Upper lobe of left lung (tissue), 6 donors: ENCODE data around the gene FOXO3. TPM values are rescaled to one million over a fixed set of nuclear protein-coding genes. Genes with fewer than 3 reads are reported as not detected.

Experiments
- ATAC-seq, 2 donors: fragments of 200-7000 bp; cut with Tn5 transposase; one replicate each; pipeline ENCODE4 v1.9.1; 2022; ENCODE audit warnings: mild to moderate bottlenecking in 2 of 2, moderate library complexity in 2 of 2; ENCODE audit not compliant: low FRiP score in 2 of 2
- DNase-seq, 2 donors: peaks; one replicate each; pipeline ENCODE4 v3.0.0-alpha.2; 2019 to 2020
- H3K27ac ChIP-seq, 4 donors: fragments of 200-600 bp; sonication (generic); one replicate each; pipeline ENCODE4 v1.5.1; 2016 to 2019
- H3K27me3 ChIP-seq, 4 donors: fragments of 200-600 bp; sonication (generic); one replicate each; pipeline ENCODE4 v1.5.1; 2017 to 2019
- H3K36me3 ChIP-seq, 4 donors: fragments of 200-600 bp; sonication (generic); one replicate each; pipeline ENCODE4 v1.5.1; 2016 to 2019
- H3K4me1 ChIP-seq, 4 donors: fragments of 200-600 bp; sonication (generic); one replicate each; pipeline ENCODE4 v1.5.1; 2018 to 2019
- H3K4me3 ChIP-seq, 4 donors: fragments of 200-600 bp; sonication (generic); one replicate each; pipeline ENCODE4 v1.5.1; 2017 to 2019; ENCODE audit warnings: mild to moderate bottlenecking in 2 of 4, moderate library complexity in 1 of 4
- H3K9me3 ChIP-seq, 4 donors: fragments of 200-600 bp; sonication (generic); one replicate each; pipeline ENCODE4 v1.5.1; 2018 to 2019
- EP300 ChIP-seq, 4 donors: sonication (generic); formaldehyde crosslinking; IDR thresholded peaks; one replicate each; pipeline ENCODE4 v1.5.1; 2017; ENCODE audit warnings: antibody characterized with exemption in 4 of 4, control low read depth in 2 of 4
- POLR2A ChIP-seq, 4 donors: fragments of 450-650 bp; IDR thresholded peaks; one replicate each; pipeline ENCODE4 v1.5.1; 2016 to 2017; ENCODE audit warnings: antibody characterized with exemption in 4 of 4, mild to moderate bottlenecking in 2 of 4
- POLR2AphosphoS5 ChIP-seq, 2 donors: sonication (generic); formaldehyde crosslinking; IDR thresholded peaks; one replicate each; pipeline ENCODE4 v1.5.1; 2017; ENCODE audit warnings: antibody characterized with exemption in 2 of 2
- WGBS, 2 donors: methylation state at CpG; one replicate each; pipeline ENCODE4 v1.1.5; 2017 to 2018; 5-methylcytosine and 5-hydroxymethylcytosine counted together
- total RNA-seq, 6 donors: library from RNA; depleted of rRNA in 4 of 6; stranded (reverse); fragments of >200 nt in 4 of 6; gene quantifications; one replicate each; pipeline versions ENCODE4 v1.1.0 to v1.2.1, GENCODE V29; 2016 to 2021
- TF ChIP-seq, protein P1 (sequence below), 6 experiments: fragments of 450-650 bp in 4 of 6; fragments of 200-600 bp in 2 of 6; sonication (generic) in 2 of 6; IDR thresholded peaks; one replicate each; pipeline ENCODE4 v1.5.1; 2016 to 2019; ENCODE audit warnings: antibody characterized with exemption in 6 of 6
- donor health status: DM: no; HTN: no; CAD: no; lungs with moderate emphysema.
- donor health status: DM: no; HTN: yes; CAD: no; lungs with severe emphysema.

Gene FOXO3
- total RNA-seq, 6 donors from 2014 or later: 52.6 to 101 (median 71.9) TPM

- no peaks in the 10 kb centered on the region for H3K4me1 ChIP-seq
- H3K4me3 ChIP-seq: no peak overlapping the region
- H3K27ac ChIP-seq: peak overlapping the region in 3 of 4 donors; percentile 0 to 35 (median 17)
- ATAC-seq: peak in 1 of 2 donors; percentile 12
- WGBS, 2 donors: 91 to 94% methylated on average over 11 of the region's 11 CpGs
- peaks cover 9 to 22% (median 13%) of the 10 kb centered on the region in 4 donors for H3K9me3 ChIP-seq
- H3K36me3 ChIP-seq: no peaks in the 10 kb centered on the region
- DNase-seq: no peak
- no peaks in the 10 kb centered on the region for H3K27me3 ChIP-seq
- TF ChIP-seq EP300 (IDR thresholded peaks at IDR 0.05) (no peak), POLR2AphosphoS5 (IDR thresholded peaks at IDR 0.05) (no peak), POLR2A (IDR thresholded peaks at IDR 0.05) (no peak)
- TF ChIP-seq, protein P1, sequence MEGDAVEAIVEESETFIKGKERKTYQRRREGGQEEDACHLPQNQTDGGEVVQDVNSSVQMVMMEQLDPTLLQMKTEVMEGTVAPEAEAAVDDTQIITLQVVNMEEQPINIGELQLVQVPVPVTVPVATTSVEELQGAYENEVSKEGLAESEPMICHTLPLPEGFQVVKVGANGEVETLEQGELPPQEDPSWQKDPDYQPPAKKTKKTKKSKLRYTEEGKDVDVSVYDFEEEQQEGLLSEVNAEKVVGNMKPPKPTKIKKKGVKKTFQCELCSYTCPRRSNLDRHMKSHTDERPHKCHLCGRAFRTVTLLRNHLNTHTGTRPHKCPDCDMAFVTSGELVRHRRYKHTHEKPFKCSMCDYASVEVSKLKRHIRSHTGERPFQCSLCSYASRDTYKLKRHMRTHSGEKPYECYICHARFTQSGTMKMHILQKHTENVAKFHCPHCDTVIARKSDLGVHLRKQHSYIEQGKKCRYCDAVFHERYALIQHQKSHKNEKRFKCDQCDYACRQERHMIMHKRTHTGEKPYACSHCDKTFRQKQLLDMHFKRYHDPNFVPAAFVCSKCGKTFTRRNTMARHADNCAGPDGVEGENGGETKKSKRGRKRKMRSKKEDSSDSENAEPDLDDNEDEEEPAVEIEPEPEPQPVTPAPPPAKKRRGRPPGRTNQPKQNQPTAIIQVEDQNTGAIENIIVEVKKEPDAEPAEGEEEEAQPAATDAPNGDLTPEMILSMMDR (IDR thresholded peaks at IDR 0.05): no peak
Observed at GRCh38 chr6:108698593-108699289, 138.0 kb downstream of the FOXO3 start.

DNA sequence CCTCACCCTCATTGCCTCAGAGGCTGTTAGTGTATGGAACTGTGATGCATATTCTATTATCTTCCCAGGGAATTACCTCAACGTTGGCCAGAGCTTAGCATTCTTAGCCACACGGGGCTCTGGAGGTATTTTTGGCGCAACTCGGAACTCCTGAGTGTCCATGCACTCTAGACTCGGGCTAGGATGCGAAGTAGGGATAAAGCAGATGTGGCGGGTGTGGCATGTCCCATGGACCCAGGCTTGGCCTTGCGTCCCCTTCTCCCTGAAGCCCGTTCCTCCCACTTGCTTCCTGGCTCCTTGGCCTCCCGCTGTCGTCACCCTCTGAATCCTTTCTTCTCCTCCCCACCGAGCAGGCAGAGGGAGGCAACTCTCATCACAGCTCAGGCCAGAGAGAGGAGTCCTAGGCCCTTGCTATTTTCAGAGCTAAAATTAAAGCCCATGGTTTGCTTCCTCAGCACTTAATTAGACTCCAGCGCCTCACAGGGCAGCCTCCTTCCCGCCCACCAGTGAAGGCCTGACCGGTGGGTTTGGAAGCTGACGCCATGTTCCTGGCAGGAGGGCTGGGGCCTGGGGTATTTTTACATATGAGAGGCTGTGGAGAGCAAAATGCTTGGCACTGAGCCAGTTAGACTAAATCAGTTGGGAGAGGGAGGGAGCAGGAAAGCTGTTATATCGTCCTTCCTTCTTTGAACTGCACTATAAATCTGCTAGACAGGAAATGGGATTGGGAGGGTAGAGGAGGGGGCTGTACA is 138.7 kb downstream of the FOXO3 start:
- H3K27ac ChIP-seq: peak overlapping the region in 3 of 4 donors; percentile 17 to 35 (median 34)
- DNase-seq (no peak), ATAC-seq (peak in 1 of 2 donors; percentile 79)
- H3K4me3 ChIP-seq: no peak overlapping the region
- H3K9me3 ChIP-seq: peaks cover 9 to 22% (median 13%) of the 10 kb centered on the region in 4 donors
- no peaks in the 10 kb centered on the region for H3K36me3 ChIP-seq
- 76 to 81% methylated on average over 12 to 17 of the region's 17 CpGs for WGBS, 2 donors
- TF ChIP-seq POLR2A (IDR thresholded peaks at IDR 0.05): no peak
- no peak for TF ChIP-seq POLR2AphosphoS5 (IDR thresholded peaks at IDR 0.05)
- TF ChIP-seq, protein P1 (IDR thresholded peaks at IDR 0.05): no peak
- no peak for TF ChIP-seq EP300 (IDR thresholded peaks at IDR 0.05)
- no peaks in the 10 kb centered on the region for H3K4me1 ChIP-seq
- H3K27me3 ChIP-seq: no peaks in the 10 kb centered on the region

- DNase-seq (no peak), ATAC-seq (no peak)
- peaks cover 9 to 22% (median 13%) of the 10 kb centered on the region in 4 donors for H3K9me3 ChIP-seq
- H3K27me3 ChIP-seq: no peaks in the 10 kb centered on the region
- H3K4me3 ChIP-seq: no peak overlapping the region
- WGBS, 2 donors: 96 to 100% methylated on average over 1 of the region's 1 CpG
- no peaks in the 10 kb centered on the region for H3K36me3 ChIP-seq
- no peak overlapping the region for H3K27ac ChIP-seq
- TF ChIP-seq, protein P1 (IDR thresholded peaks at IDR 0.05): no peak
- TF ChIP-seq POLR2AphosphoS5 (IDR thresholded peaks at IDR 0.05) (no peak), EP300 (IDR thresholded peaks at IDR 0.05) (no peak), POLR2A (IDR thresholded peaks at IDR 0.05) (no peak)
- H3K4me1 ChIP-seq: peaks cover 0 to under 1% (median 0%) of the 10 kb centered on the region in 4 donors
Observed at GRCh38 chr6:108702106-108702851, 141.6 kb downstream of the FOXO3 start.

GRCh38 chr6:108706649-108707048 is 145.9 kb downstream of the FOXO3 start:
- no peak overlapping the region for H3K27ac ChIP-seq

More at GRCh38 chr6:108706649-108707048, 145.9 kb downstream of the FOXO3 start:
- Histone ChIP-seq H3K4me3 (no peak overlapping the region), H3K36me3 (no peaks in the 10 kb centered on the region), H3K4me1 (peaks cover 0 to 9% (median 0%) of the 10 kb centered on the region in 4 donors), H3K9me3 (peaks cover 5 to 16% (median 10%) of the 10 kb centered on the region in 4 donors), H3K27me3 (no peaks in the 10 kb centered on the region)
- TF ChIP-seq EP300 (IDR thresholded peaks at IDR 0.05) (no peak), POLR2AphosphoS5 (IDR thresholded peaks at IDR 0.05) (no peak), POLR2A (IDR thresholded peaks at IDR 0.05) (no peak)
- TF ChIP-seq, protein P1 (IDR thresholded peaks at IDR 0.05): no peak
- DNase-seq (no peak), ATAC-seq (no peak)
- WGBS, 2 donors: 92 to 96% methylated on average over 8 of the region's 8 CpGs
